SIG-M5 (cell line): ENCODE results near the gene TAP1.
"Not testable (repeated sequence)": the region's sequence is repeated elsewhere in the genome, so short reads cannot be mapped to it uniquely, and the experiment has no call there.

Experiments used
- DNase-seq: peaks from one replicate; lab custom pipeline; 2025; lab: John Stamatoyannopoulos, UW

The TAP1 gene

GRCh38 chr6:32853541-32854375 lies at the start of gene TAP1, which contains the start of gene PSMB9:
TSS of gene TAP1 (minus strand) at chr6:32853704. CDS start at chr6:32853636, 68 bp downstream.
TSS of gene PSMB9 (plus strand) at chr6:32854192. CDS start at chr6:32854230, 38 bp downstream.
- peak; percentile 59 for DNase-seq

GRCh38 chr6:32895006-32895345 lies 41.5 kb upstream of the TAP1 start:
- DNase-seq: no peak

GRCh38 chr6:32894085-32895005 lies 40.8 kb upstream of the TAP1 start:
- DNase-seq: peak; percentile 41

GRCh38 chr6:32890831-32891230 lies 37.3 kb upstream of the TAP1 start:
- no peak for DNase-seq

- DNase-seq: no peak
These were observed 36.0 kb upstream of the TAP1 start for GRCh38 chr6:32889533-32889932.

- DNase-seq: no peak
These were observed 35.1 kb upstream of the TAP1 start for GRCh38 chr6:32888576-32888975.

- no peak for DNase-seq
These were observed 34.1 kb upstream of the TAP1 start for GRCh38 chr6:32887616-32888015.

- DNase-seq: no peak
These were observed 33.3 kb upstream of the TAP1 start for GRCh38 chr6:32886681-32887383.

- no peak for DNase-seq
These were observed 32.3 kb upstream of the TAP1 start for GRCh38 chr6:32885698-32886286.

GRCh38 chr6:32883789-32884188 lies 30.3 kb upstream of the TAP1 start:
- no peak for DNase-seq

- DNase-seq: no peak
These were observed 29.4 kb upstream of the TAP1 start for GRCh38 chr6:32882879-32883250.

GRCh38 chr6:32880962-32881361 lies 27.5 kb upstream of the TAP1 start:
- DNase-seq: not testable (repeated sequence)

- no peak for DNase-seq
These were observed 26.2 kb upstream of the TAP1 start for GRCh38 chr6:32879691-32880090.

GRCh38 chr6:32876603-32877002 lies 23.1 kb upstream of the TAP1 start:
- no peak for DNase-seq

GRCh38 chr6:32873947-32874346 lies 20.4 kb upstream of the TAP1 start:
- DNase-seq: not testable (repeated sequence)

GRCh38 chr6:32868257-32868788 lies 14.8 kb upstream of the TAP1 start:
- DNase-seq: no peak

GRCh38 chr6:32867554-32868256 lies 14.2 kb upstream of the TAP1 start:
- DNase-seq: no peak

GRCh38 chr6:32867022-32867477 lies 13.5 kb upstream of the TAP1 start:
- DNase-seq: no peak

- no peak for DNase-seq
These were observed 12.4 kb upstream of the TAP1 start for GRCh38 chr6:32865724-32866443.

GRCh38 chr6:32862725-32863124 lies 9.2 kb upstream of the TAP1 start:
- no peak for DNase-seq
